Measurements from ENCODE around the gene SUOX.

DNA sequence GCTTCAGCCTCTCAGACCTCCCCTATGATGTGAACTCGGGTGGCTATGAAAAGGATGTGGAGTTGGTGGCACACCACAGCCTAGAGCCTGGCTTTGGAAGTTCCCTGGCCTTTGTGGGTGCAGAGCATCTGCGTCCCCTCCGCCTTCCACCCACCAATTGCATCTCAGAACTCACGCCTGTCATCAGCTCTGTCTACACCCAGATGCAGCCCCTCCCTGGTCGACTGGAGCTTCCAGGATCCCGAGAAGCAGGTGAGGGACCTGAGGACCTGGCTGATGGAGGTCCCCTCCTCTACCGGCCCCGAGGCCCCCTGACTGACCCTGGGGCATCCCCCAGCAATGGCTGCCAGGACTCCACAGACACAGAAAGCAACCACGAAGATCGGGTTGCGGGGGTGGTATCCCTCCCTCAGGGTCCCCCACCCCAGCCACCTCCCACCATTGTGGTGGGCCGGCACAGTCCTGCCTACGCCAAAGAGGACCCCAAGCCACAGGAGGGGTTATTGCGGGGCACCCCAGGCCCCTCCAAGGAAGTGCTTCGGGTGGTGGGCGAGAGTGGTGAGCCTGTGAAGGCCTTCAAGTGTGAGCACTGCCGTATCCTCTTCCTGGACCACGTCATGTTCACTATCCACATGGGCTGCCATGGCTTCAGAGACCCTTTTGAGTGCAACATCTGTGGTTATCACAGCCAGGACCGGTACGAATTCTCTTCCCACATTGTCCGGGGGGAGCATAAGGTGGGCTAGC lies 37.7 kb downstream of the SUOX start:
- TF ChIP-seq, protein P1, sequence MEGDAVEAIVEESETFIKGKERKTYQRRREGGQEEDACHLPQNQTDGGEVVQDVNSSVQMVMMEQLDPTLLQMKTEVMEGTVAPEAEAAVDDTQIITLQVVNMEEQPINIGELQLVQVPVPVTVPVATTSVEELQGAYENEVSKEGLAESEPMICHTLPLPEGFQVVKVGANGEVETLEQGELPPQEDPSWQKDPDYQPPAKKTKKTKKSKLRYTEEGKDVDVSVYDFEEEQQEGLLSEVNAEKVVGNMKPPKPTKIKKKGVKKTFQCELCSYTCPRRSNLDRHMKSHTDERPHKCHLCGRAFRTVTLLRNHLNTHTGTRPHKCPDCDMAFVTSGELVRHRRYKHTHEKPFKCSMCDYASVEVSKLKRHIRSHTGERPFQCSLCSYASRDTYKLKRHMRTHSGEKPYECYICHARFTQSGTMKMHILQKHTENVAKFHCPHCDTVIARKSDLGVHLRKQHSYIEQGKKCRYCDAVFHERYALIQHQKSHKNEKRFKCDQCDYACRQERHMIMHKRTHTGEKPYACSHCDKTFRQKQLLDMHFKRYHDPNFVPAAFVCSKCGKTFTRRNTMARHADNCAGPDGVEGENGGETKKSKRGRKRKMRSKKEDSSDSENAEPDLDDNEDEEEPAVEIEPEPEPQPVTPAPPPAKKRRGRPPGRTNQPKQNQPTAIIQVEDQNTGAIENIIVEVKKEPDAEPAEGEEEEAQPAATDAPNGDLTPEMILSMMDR (IDR thresholded peaks at IDR 0.05; ENCODE audit: low read length) = no peak
- no peak for TF ChIP-seq EZH2 (IDR thresholded peaks at IDR 0.05; ENCODE audit: borderline replicate concordance, low read length)

Data from OCI-LY1 (cell line).